Sigmoid colon (tissue), 4 donors: ENCODE data around the gene HMGN3.

Experiments used
- CTCF ChIP-seq, 4 experiments: fragments of 450-650 bp in 3 of 4; fragments of 200-600 bp in 1 of 4; IDR thresholded peaks; one replicate each; pipeline ENCODE4 v1.5.1; 2016 to 2019; ENCODE audit warnings: antibody characterized with exemption in 4 of 4, mild to moderate bottlenecking in 3 of 4, moderate library complexity in 2 of 4
- EP300 ChIP-seq, 4 donors: sonication (generic); formaldehyde crosslinking; IDR thresholded peaks; one replicate each; pipeline ENCODE4 v1.6.1; 2017; ENCODE audit warnings: antibody characterized with exemption in 4 of 4
- POLR2A ChIP-seq, 2 donors: fragments of 450-650 bp; IDR thresholded peaks; one replicate each; pipeline ENCODE4 v1.6.1; 2016; ENCODE audit warnings: antibody characterized with exemption in 2 of 2, mild to moderate bottlenecking in 2 of 2, moderate library complexity in 2 of 2
- POLR2AphosphoS5 ChIP-seq, 4 donors: sonication (generic); formaldehyde crosslinking; IDR thresholded peaks; one replicate each; pipeline ENCODE4 v1.6.1; 2017; ENCODE audit warnings: antibody characterized with exemption in 4 of 4

GRCh38 chr6:79231666-79232065, 2.8 kb downstream of the HMGN3 start:
- no peak for TF ChIP-seq CTCF (IDR thresholded peaks at IDR 0.05)
- no peak for TF ChIP-seq POLR2A (IDR thresholded peaks at IDR 0.05)
- no peak for TF ChIP-seq EP300 (IDR thresholded peaks at IDR 0.05)
- TF ChIP-seq POLR2AphosphoS5 (IDR thresholded peaks at IDR 0.05): no peak
